GM03348 (cell line): ENCODE results near the gene ZNF12.
A peak's percentile ranks its signal among the peaks of the same experiment; 100 is the strongest.
"Not testable (repeated sequence)": the region's sequence is repeated elsewhere in the genome, so short reads cannot be mapped to it uniquely, and the experiment has no call there.

ENCODE experiments used
- DNase-seq: peaks from one replicate; pipeline ENCODE4 v3.0.0; 2012; ENCODE audit warnings: low spot score

ZNF12 gene

DNA sequence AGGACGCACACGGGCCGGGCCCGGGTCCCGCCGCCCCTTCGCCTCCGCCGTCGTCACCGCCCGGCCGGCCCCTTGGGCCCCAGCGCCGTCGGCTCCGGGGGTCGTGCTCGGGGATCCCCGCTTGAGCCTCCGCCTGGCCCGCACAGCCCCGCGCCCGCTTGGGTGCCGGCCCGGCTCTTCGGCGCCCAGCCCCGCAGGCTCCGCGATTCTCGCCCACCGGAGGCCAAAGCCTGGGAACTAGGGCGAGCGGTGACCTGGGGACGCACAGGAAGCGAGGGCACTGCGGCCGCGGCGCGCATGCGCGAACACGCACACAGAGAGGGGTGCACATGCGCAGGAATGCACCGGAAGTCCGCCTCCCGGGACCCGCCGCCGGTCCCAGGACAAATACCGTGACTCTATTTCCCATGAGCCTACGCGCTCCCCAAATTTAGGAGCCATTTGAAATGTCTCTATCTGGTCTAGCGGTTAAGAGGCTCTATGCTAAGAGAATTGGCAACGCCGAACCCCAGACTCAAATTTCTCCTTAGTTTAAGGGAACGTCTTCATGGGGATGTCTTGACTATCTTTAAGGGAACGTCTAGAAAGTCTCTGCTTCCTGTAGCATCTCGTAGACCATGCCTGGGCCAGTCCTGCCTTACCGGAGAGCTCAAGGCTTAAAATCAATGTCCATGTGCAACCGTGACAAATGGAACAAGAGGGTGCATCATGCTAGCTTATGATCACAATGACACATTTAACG is at the start of gene ZNF12:
Gene ZNF12 (minus strand): TSS at position 282 of the 742 bp plus-strand sequence. CDS start 1,774 bp downstream, outside the sequence.
- peak; percentile 99 for DNase-seq

DNA sequence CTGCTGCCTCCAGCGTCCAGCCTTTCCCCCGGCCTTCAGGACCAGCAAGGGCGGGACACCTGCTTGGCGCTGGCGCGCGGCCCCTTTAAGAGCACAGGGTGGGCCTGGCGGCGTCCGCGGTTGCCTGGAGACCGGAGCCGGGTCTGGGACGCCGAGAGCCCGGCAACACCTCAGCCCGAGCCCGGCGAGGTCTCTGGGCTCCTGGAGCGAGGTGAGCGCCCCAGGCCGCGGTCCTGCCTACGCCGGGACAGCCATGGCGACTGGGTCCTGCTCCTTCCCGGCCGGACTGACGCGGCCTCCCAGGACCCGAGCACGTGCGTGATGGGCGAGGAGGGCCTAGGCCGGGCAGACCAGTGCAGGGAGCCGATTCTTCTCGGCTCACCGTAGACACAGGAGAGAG is 47.2 kb upstream of the ZNF12 start, which contains the start of gene RSPH10B2:
Gene RSPH10B2 (plus strand): TSS at position 140 of the 400 bp plus-strand sequence. CDS start 3,575 bp downstream, outside the sequence.
- not testable (repeated sequence) for DNase-seq

DNA sequence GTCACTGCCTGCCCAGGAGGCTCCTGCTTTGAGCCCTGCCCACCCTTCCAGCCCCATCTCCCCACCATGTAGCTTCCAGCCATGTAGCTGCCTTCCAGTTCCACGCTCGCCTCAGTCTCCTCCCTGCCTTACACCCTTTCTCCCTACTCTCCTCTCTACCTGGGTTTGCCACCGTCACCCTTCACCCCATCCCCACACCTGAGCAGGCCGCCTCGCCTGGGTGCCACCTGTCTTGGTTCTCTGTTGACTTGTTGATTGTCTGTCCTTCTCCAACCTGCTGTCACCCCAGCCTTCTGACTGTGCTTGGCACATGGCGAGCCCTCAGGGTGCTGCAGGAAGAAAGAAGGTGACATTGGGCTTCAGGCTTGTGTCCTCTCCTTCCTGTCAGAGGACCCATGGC is 43.4 kb upstream of the ZNF12 start:
- DNase-seq = not testable (repeated sequence)

DNA sequence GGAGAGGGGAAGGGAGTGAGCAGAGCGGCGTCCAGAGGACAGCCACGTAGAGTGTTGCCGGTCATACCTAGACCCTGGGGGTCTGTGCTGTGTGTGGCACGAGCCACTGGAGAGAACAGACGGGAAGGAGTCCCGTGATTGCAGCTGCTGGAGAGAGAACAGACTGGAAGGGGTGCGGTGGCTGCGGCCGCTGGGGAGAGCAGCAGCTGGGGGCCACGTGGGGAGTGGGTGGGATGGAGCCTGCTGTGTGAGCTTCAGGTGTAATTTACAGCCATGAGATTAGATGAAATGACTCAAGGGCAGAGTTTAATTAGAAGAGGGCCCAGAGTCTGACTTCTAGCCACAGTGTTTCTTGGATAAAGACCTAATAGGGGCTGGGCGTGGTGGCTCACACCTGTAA is 42.6 kb upstream of the ZNF12 start:
- not testable (repeated sequence) for DNase-seq

DNA sequence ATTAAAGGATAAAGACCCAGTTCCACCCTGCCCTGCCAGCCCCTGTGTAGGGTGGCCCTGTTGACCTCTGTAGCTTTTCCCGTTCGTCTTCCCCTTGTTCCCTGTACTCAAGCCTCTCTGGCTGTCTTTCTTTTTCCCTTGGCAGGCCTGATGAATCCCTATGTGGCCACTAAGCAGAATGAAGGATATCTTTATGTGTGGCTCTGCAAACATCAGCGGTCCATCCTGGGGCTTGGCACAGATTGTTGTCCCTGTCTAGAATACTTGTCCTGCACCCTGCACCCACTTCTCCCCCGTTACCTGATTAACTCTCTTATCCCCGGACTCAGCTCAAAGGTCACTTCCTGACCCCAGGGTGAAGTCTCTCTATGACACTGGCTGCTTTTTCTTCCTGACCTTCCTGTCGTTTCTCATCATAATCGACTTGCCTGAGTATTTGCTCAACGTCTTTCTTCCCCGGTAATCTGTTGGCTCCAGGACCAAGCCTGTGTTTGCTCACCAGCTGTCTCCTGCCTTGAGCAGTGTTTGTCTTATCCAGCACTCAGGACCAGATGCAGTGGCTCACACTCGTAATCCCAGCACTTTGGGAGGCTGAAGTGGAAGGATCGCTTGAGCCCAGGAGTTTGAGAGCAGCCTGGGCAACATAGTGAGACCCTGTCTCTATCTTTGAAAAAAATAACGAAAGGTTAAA is 37.8 kb upstream of the ZNF12 start:
- DNase-seq = not testable (repeated sequence)

DNA sequence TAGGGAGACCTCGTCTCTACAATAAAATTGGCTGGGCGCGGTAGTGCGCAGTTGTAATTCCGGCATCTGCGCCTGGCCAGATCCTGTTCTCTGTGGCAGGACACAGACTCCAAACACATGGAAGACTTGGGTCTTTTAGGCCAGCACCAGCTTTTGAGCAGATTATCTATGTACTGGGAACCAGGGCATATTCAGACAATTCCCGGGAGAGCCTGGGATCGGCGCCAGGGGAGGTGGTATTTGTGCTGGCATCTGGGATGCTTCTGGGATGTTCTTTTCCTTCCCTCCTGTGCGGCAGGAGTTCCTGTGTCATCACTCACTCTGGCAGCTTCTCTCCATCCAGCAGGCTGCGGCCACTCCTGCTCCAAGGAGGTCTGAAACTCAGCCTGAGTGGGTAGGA is 31.7 kb upstream of the ZNF12 start:
- DNase-seq = not testable (repeated sequence)

DNA sequence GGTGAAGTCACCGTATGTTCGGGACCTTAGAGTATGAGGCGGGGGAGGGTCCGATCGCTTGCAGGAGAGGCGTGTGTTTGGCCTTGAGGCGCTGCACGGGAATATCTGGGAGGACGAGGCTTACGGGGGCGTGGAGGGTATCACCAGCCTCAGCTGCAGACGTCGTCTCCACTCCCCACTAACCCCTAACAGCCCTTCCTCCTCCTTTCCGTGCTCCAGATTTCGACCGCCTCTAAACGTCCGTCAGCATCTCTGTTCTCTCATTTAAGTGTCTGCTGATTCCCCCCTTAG is 23.5 kb upstream of the ZNF12 start:
- DNase-seq = no peak

DNA sequence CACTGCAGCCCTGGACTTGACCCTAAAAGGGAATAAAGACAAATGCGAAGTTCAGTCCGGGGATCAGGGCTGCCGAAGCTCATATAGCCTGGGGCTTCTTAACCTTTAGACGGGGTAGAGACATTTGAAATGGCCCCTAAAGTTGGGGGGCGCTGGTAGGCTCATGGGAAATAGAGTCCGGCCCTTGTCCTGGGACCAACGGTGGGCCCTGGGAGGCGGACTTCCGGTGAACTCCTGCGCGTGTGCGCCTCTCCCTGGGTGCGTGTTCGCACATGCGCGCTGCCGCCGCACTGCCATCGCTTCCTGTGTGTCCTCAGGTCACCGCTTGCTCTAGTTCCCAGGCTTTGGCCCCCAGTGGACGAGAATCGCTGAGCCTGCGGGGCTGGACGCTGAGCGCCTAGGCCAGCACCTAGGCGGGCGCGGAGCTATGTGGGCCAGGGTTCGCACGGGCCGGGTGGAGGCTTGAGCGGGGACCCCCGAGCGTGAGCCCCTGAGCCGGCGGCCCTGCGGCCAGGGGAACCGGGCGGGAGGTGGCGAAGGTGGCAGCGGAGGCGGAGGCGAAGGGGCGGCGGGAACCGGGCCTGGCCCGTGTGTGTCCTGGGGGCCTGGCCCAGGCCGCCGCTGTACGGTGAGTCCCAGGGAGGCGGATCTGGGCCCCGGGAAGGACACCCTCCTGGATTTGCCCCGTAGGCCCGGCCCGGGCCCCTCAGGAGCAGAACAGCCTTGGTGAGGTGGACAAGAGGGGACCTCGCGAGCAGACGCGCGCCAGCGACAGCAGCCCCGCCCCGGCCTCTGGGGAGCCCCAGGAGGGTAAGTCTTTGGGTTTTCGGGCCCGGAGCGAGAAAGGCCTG is 23.0 kb upstream of the ZNF12 start:
- peak; percentile 97 for DNase-seq

DNA sequence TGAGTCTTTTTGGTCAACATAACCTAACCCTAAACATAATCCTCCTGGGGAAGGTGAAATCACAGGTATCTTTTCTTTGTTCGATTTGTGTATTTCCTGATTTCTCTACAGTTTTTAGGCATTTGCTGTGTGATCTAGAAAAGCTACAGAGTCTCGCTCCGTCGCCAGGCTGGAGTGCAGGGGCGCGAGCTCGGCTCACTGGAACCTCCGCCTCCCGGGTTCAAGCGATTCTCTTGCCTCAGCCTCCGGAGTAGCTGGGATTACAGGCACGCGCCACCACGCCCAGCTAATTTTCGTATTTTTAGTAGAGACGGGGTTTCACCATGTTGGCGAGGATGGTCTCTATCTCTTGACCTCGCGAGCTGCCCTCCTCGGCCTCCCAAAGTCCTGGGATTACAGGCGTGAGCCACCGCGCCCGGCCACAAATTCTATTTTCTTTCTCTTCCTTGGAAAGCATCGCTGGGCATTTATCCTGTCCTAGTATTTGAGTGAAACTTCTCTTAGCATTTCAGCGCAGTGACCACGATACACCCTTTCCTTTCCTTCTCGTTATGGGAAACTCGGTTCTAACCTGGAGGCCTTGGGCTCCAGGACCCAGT is 22.2 kb upstream of the ZNF12 start:
- DNase-seq = not testable (repeated sequence)

DNA sequence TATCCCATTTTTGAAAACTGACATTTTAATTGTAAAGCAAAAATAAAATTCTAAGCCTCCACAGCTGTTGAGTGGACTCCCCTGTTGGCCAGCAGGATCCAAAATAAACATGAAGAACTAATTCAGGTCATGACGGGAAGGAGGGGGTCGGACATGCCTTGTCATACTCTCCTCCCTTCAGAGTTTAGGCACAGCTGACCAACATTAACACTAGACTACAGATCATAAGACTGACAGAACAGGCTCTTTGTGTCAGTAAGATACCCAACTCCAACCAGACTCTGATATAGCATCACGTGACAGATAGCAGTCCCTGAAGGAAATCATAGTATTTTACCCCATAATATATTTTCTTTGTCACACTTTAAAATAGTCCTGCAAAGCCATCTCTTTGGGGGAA is 20.9 kb upstream of the ZNF12 start:
- DNase-seq = no peak

DNA sequence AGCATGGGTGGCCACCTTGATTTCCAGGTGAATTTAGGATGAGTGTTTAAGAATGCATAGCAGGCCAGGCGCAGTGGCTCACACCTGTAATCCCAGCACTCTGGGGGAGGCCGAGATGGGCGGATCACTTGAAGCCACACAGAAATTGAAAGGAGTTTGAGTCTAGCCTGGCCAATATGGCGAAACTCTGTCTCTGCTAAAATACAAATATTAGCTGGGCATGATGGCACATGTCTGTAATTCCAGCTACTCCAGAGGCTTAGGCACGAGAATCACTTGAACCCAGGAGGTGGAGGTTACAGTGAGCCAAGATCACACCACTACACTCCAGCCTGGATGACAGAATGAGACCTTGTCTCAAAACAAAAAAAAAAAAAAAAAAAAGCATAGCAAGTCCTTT is 19.6 kb upstream of the ZNF12 start:
- not testable (repeated sequence) for DNase-seq

DNA sequence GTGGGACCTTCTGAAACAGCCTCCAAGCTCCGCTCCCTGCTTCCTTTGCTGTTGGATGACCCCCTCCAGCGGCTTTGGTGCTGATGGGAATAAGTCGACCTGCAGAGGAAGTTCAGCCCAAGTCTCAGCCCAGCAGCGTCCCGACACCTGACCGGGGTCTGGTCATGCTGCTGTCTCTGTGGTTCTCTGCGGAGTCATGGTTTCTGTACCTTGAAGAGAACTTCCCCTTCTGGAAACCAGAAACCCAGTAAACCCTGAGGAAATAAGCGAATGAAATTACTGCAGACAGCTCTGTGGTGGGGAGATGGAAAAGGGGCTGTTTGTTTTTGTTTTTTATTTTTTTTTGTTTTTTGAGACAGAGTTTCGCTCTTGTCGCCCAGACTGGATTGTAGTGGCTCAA is 18.3 kb upstream of the ZNF12 start:
- no peak for DNase-seq

DNA sequence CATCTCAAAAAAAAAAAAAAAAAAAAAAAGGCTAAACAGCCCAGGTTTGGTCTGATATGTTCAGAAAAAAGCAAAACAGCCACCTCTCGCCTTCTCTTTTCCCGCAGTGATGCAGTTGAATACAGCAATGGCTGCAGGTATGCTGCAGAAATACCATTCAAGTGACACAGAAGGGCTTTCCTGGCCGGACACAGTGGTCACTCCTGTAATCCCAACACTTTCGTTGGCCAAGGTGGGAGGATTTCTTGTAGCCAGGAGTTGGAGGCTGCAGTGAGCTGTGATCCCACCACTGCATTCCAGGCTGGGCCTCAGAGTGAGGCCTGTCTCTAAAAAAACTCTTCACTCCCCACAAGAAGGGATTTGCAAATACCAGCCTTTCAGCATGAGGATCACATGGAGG is 17.6 kb upstream of the ZNF12 start:
- DNase-seq = not testable (repeated sequence)

DNA sequence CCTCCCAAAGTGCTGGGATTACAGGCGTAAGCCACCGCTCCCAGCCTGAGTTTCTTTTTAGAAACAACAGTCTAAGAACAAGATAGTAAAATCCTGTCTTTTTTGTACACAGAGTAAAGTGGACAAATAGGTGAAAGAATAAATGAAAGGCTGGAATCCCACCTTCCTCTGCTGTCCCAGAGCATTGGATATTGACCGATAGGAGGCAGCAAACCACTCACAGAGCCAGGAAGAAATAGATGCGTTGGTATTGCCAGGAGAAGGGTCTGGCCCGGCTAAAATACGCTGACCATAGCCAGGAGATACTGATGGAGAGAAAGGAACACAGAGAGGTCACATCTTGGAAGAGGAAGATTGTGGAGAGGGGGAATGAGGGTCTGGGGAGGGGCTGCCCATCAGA is 11.4 kb upstream of the ZNF12 start:
- DNase-seq = no peak

DNA sequence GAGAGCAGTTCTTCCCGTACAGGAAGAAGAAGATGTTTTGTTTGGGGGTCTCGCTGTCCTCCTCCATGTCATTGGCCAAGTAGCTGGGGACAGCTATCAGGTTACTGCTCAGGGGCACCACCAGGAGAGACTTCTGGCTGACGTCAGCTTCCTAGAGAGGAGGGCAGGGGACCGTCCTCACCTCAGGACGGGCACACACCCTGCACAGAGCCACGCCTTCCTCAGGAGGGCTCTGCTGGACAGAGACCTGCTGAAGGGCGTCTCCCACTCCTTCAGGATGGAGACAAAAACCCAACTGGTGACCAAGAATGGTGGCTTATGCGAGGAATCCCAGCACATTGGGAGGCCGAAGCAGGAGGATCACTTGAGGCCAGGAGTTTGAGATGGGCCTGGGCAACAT is 9.2 kb upstream of the ZNF12 start:
- DNase-seq = not testable (repeated sequence)

DNA sequence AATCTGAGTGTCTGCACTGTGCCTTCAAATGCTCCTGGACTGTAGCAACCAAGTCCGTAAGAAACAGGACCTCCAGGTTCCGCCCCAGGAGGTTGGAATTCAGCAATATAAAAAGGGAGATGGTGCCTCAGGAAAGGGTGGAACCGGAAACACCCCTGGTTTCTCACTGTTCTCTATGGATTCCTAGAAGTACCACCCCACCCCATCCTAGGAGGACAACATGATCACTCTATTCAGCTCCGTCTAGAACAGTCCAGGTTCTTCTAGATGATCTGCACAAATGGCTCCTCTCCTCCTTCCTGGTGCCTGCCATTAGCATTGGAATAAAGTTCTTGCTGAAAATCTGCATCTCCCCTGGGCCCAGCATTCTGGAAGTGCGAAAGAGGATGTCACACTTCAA is 7.6 kb upstream of the ZNF12 start:
- no peak for DNase-seq

DNA sequence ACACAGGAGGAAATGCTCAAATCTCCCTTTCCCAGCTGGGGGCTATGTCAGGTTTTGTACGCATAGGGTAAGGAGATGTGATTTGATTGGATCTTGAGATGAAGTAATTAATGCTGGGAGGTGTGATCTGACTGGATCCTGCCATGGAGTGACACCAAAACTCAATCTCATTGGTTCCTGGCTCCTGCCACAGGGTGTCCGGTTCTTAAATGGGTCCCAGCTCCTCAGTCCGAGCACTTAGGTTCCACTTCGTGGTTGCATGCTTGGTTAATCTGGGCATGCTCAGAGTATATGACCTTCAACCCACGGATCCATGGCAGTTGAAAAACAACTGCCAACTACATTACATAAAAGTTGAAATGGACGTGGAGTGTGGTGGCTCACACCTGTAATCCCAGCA is 3.1 kb upstream of the ZNF12 start:
- DNase-seq = no peak

DNA sequence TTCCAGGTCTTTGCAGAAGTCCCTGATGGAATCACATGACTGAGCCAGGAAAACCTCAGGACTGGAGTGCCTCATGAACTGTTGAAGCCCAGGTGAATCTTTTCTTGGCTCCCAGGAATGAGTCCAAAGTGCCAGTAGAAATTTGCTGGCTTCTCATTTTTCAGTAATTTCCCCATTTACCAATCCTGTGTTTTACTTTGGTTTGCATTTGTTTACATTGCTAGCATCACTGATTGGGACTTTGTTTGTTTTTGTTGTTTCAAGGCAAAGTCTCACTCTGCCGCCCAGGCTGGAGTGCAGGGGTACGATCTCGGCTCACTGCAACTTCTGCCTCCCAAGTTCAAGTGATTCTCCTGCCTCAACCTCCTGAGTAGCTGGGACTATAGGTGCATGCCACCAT is 1.6 kb upstream of the ZNF12 start:
- DNase-seq = no peak

DNA sequence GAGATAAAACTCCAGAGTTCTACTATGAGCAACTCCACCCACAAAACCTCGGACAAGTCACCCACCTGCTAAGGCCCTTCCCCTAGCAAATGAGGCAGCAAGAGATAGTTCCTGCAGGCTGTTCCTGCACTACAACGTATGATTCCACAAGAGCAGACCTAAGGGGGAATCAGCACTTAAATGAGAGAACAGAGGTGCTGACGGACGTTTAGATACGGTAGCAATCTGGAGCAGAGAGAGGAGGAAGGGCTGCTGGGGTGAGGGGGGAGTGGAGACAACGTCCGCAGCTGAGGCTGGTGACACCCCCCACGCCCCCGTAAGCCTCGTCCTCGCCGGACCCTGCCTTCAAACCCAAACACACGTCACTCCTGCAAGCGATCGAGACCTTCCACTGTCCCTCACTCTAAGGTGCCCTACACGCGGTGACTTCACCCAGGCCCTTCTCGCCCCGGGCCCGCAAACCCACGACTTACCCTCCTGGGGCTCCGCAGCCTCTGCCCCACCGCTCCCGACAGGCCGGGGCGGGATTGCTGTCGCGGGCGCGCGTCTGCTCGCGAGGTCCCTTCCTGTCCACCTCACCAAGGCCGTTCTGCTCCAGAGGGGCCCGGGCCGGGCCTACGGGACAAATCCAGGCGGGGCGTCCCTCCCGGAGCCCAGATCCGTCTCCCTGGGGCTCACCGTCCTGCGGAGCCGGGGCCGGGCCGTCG is 635 bp downstream of the ZNF12 start:
- peak; percentile 61 for DNase-seq

DNA sequence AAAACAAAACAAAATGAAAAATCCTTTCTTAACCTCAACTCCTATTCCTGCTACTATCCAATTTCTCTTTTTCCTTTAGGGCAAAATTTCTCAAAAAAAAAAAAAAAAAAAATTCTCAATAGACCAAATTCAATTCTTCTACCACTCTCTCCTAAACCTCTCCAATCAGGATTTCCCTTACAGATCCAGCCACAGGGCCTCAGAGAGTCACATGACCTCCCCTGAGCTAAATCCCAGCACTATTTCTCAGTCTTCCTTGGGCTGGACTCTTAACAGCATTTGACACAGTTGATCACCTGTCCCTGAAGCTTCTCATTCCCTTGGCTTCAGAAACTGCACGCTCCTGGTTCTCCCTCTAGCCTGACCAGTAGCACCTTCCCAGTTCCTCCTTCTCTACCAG is 4.9 kb downstream of the ZNF12 start:
- DNase-seq = no peak

DNA sequence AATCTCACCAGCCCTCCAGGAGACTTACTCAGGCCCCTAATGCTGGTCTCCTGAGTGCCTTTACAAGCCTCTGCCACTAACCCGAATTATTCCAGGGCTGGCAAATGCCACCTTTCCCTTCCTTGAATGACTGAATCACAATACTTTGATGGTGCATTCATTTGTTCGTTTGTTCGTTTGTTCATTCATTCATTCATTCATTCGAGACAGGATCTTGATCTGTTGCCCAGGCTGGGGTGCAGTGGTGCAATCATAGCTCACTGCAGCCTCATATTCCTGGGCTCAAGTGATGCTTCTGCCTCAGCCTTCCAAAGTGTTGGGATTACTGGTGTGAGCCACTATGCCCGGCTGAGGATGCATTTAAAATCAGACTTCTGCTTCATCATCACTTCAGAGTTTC is 6.0 kb downstream of the ZNF12 start:
- DNase-seq = no peak

DNA sequence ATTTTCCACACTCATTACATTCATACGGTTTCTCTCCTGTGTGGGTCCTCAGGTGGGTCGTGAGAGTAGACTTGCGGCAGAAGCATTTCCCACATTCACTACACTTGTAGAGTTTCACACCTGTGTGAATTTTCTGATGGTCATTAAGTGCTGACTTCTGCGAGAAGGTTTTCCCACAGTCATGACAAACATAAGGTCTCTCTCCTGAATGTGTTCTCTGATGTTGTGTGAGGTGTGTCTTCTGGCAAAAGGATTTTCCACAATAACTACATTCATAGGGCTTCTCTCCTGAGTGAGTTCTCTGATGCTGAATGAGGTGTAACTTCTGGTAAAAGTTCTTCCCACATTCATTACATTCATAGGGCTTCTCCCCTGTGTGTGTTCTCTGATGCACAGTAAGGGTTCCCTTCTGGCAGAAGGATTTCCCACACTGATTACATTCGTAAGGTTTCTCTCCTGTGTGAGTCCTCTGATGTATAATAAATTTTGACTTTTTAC is 15.1 kb downstream of the ZNF12 start:
- no peak for DNase-seq
